Measurements from ENCODE around the gene HOXD9.
A peak's percentile ranks its signal among the peaks of the same experiment; 100 is the strongest.

Gene HOXD9

GRCh38 chr2:176137906-176138305, 15.4 kb downstream of the HOXD9 start:
- H3K27me3 Mint-ChIP-seq = peaks cover 37% of the 10 kb centered on the region
- H3K27ac Mint-ChIP-seq = no peak overlapping the region
- H3K9me3 Mint-ChIP-seq = peaks cover 2% of the 10 kb centered on the region
- DNase-seq (ENCODE audit: low spot score in 2 of 2) = no peak
- H3K36me3 Mint-ChIP-seq = peaks cover 3% of the 10 kb centered on the region
- H3K4me3 Mint-ChIP-seq = no peak overlapping the region
- peaks cover 12% of the 10 kb centered on the region for H3K4me1 Mint-ChIP-seq
- ATAC-seq (ENCODE audit: low read depth) = no peak

DNA sequence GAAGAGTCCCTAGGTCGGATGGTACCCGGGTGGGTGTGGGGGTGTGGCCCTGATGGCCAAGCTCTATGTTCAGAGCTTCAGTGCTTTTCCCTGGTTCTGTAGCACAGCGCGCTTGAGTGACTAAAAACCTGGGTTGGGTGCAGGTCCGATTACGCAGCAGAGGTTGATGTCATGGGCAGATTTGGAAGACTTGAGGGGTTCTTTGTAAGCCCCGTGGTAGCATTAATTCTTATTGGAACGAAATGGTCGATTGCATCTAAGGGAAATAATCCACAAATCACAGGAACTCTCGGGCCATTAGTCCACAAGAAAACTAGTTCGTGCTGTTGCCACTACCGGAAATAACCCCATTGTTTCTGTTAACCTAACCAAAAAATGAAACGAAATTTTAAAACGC, 16.0 kb downstream of the HOXD9 start:
- no peak overlapping the region for H3K4me3 Mint-ChIP-seq
- H3K36me3 Mint-ChIP-seq = peaks cover 3% of the 10 kb centered on the region
- no peak overlapping the region for H3K27ac Mint-ChIP-seq
- H3K4me1 Mint-ChIP-seq = peaks cover 12% of the 10 kb centered on the region
- peaks cover 2% of the 10 kb centered on the region for H3K9me3 Mint-ChIP-seq
- ATAC-seq (ENCODE audit: low read depth) = no peak
- H3K27me3 Mint-ChIP-seq = peaks cover 38% of the 10 kb centered on the region
- DNase-seq (ENCODE audit: low spot score in 2 of 2) = no peak

GRCh38 chr2:176138923-176139660, 16.6 kb downstream of the HOXD9 start:
- Mint-ChIP-seq H3K4me1 (peaks cover 12% of the 10 kb centered on the region), H3K9me3 (peaks cover 2% of the 10 kb centered on the region), H3K27me3 (peaks cover 38% of the 10 kb centered on the region), H3K27ac (no peak overlapping the region), H3K36me3 (peaks cover 3% of the 10 kb centered on the region), H3K4me3 (no peak overlapping the region)
- no peak for ATAC-seq (ENCODE audit: low read depth)
- DNase-seq (ENCODE audit: low spot score in 2 of 2) = no peak

DNA sequence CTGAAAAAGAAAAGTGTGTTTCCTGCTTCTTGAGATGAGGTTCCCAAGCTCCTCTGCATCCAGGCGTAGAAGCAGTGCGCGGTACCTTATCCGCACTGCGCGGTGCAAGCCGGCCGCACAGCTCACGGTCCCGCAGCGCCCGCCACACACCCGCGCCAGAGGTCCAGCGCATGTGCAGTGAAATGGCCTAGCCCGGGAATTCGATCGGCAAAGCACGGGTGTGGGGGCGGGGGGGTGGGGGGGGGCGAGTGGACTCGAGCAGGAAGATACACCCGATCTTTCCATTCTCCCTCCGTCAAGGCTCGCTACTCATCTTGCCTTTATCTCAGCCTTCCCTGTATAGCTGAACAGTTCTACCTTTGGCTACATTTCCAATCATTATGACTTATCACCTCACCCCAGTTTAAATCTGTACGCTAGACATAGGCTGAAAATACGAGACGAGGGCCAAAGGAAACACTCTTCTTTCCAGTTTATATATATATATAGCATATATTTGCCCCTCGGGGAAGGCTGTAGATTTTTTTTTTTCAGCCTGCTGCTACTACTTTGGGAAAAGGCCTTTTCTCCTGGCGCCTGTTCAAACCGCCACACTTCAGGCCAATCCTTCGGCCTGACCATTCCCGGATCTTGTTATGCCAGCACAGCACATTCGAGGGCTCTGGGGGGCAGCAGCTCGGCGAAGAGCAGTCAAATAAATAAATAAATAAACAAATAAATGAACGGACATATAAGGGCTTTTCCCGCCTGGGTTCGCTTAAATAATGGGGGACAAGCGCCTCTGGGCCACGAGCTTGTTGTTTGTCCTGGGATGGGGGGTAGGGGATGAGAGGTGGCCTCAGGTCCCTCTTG, 17.4 kb downstream of the HOXD9 start:
- Mint-ChIP-seq H3K4me1 (peaks cover 12% of the 10 kb centered on the region), H3K9me3 (peaks cover 2% of the 10 kb centered on the region), H3K36me3 (peaks cover 3% of the 10 kb centered on the region), H3K27me3 (peaks cover 39% of the 10 kb centered on the region), H3K4me3 (no peak overlapping the region), H3K27ac (no peak overlapping the region)
- ATAC-seq (ENCODE audit: low read depth) = no peak
- no peak for DNase-seq (ENCODE audit: low spot score in 2 of 2)

DNA sequence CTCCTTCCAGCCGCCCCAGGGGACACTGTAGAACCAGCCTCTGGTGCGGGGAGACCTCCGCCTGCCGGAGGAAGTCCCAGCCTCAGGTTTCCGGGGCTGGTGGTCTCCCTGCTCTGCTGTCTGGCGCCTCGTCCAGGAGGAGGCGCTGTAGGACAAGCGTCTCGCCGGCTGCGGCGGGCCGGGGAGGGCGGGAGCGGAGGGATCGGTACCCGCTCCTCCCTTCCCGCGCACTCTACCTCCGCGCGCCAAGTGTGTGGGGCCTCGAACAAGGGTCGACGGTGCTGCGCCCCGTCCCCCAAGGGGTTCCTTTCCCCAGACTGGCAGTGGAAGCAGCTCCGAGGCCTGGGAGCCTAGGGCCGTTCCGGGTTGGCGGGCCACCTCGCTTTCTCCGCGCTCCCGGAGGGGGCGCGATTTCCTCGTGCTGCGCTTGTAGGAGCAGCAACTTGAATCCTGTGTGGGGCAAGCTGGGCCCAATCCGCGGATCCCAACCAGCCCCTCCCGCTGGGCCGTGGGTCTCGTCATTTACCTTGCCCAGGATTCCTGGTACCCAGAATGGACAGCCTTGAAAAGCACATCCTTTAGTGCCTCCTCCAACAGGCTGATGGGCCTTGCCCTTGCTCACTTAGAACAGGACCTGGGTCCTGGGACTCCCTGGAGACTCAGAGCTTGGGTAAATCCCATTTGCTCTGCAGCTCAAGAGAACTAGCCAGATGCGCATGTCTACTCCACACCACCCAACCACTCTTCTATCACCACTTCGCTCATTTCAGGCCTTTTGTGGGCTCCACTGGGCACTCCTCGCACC, 18.2 kb downstream of the HOXD9 start:
- Mint-ChIP-seq H3K4me1 (peaks cover 10% of the 10 kb centered on the region), H3K27me3 (peaks cover 40% of the 10 kb centered on the region), H3K36me3 (peaks cover 3% of the 10 kb centered on the region), H3K9me3 (peaks cover 1% of the 10 kb centered on the region), H3K4me3 (peak overlapping the region; percentile 2), H3K27ac (no peak overlapping the region)
- ATAC-seq (ENCODE audit: low read depth) (peak; percentile 82), DNase-seq (ENCODE audit: low spot score in 2 of 2) (peak; percentile 52 to 78)

DNA sequence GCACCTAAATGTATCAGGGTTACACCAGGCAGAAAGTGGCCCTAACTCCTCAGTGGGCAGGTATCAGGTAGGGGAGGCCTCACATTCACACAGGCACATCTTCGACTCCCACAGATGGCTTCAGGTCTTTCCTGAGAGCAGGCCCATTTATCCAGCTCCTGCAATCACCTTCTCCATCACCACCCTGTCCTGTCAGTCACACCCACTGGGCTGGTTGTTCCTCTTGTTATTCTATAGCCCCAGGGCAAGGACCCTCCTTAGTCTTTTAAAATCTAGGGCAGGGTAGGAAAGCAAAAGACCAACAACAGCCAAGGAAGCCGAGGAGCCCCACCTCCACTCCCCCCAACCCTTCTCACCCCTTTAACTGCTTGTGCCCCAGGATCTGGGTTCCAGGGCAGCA, 19.8 kb downstream of the HOXD9 start:
- Mint-ChIP-seq H3K27me3 (peaks cover 35% of the 10 kb centered on the region), H3K4me1 (peaks cover 5% of the 10 kb centered on the region)

GRCh38 chr2:176145085-176145969, 22.8 kb downstream of the HOXD9 start:
- H3K27me3 Mint-ChIP-seq = peaks cover 29% of the 10 kb centered on the region
- H3K9me3 Mint-ChIP-seq = no peaks in the 10 kb centered on the region
- H3K36me3 Mint-ChIP-seq = no peaks in the 10 kb centered on the region
- H3K27ac Mint-ChIP-seq = no peak overlapping the region
- H3K4me1 Mint-ChIP-seq = peaks cover 5% of the 10 kb centered on the region
- H3K4me3 Mint-ChIP-seq = no peak overlapping the region
- no peak for ATAC-seq (ENCODE audit: low read depth)
- peak in 1 of 2 donors; percentile 6 for DNase-seq (ENCODE audit: low spot score in 2 of 2)

More for the DNA sequence above, 19.8 kb downstream of the HOXD9 start:
- ATAC-seq (ENCODE audit: low read depth) = no peak
- H3K36me3 Mint-ChIP-seq = peaks cover 3% of the 10 kb centered on the region
- no peak overlapping the region for H3K27ac Mint-ChIP-seq
- no peaks in the 10 kb centered on the region for H3K9me3 Mint-ChIP-seq
- no peak overlapping the region for H3K4me3 Mint-ChIP-seq
- no peak for DNase-seq (ENCODE audit: low spot score in 2 of 2)

DNA sequence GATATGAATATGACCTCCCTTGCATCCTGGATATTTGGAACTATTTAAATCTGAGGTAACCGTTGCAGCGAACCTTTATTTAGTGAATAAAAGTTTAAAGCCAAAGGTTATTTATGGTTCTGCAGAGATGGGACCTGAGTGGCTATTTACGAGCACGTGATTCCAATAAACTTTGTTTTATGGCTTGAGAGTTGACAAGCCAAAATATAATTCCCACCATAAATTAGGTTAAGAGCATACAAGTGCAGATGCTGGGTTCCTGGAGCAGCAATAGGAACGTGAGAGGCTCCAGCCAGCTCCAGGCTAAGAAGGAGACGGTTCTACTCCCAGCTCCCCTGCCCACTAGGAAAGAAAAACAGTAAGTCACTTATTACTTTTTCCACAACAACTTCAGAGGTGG, 23.6 kb downstream of the HOXD9 start:
- H3K4me1 Mint-ChIP-seq = peaks cover 5% of the 10 kb centered on the region
- H3K9me3 Mint-ChIP-seq = no peaks in the 10 kb centered on the region
- DNase-seq (ENCODE audit: low spot score in 2 of 2) (no peak), ATAC-seq (ENCODE audit: low read depth) (no peak)
- no peak overlapping the region for H3K4me3 Mint-ChIP-seq
- H3K27ac Mint-ChIP-seq = no peak overlapping the region
- peaks cover 32% of the 10 kb centered on the region for H3K27me3 Mint-ChIP-seq
- no peaks in the 10 kb centered on the region for H3K36me3 Mint-ChIP-seq

DNA sequence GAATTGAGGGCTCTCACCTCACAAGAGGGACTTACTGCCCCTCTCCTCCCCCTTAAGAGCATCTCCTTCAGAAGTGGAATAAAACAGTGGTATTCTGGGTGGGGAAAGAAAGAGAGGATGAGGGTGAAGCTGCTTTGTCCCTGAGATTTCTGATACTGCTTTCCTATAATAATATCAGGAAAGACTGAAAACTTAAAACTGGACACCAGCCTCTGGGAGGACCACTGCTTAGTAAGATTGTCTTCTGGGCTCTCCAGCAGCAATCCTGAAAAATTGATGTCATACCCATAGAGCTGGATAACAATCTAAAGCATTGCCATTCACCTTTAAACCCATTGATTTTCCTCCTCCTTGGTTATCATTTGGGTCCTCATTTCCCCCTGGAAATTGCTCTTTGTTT, 24.1 kb downstream of the HOXD9 start:
- Mint-ChIP-seq H3K4me1 (no peaks in the 10 kb centered on the region), H3K4me3 (no peak overlapping the region), H3K27ac (no peak overlapping the region), H3K9me3 (no peaks in the 10 kb centered on the region), H3K36me3 (no peaks in the 10 kb centered on the region), H3K27me3 (peaks cover 28% of the 10 kb centered on the region)
- DNase-seq (ENCODE audit: low spot score in 2 of 2) (no peak), ATAC-seq (ENCODE audit: low read depth) (no peak)

- Mint-ChIP-seq H3K36me3 (no peaks in the 10 kb centered on the region), H3K27me3 (peaks cover 26% of the 10 kb centered on the region), H3K27ac (no peak overlapping the region), H3K4me3 (no peak overlapping the region), H3K9me3 (no peaks in the 10 kb centered on the region), H3K4me1 (no peaks in the 10 kb centered on the region)
- no peak for DNase-seq (ENCODE audit: low spot score in 2 of 2)
- ATAC-seq (ENCODE audit: low read depth) = no peak
Observed at GRCh38 chr2:176147210-176147799, 24.8 kb downstream of the HOXD9 start.

- Mint-ChIP-seq H3K4me3 (no peak overlapping the region), H3K4me1 (no peaks in the 10 kb centered on the region), H3K27me3 (peaks cover 25% of the 10 kb centered on the region), H3K36me3 (no peaks in the 10 kb centered on the region), H3K27ac (no peak overlapping the region), H3K9me3 (no peaks in the 10 kb centered on the region)
- DNase-seq (ENCODE audit: low spot score in 2 of 2) (no peak), ATAC-seq (ENCODE audit: low read depth) (no peak)
Observed at GRCh38 chr2:176147800-176148496, 25.4 kb downstream of the HOXD9 start.

DNA sequence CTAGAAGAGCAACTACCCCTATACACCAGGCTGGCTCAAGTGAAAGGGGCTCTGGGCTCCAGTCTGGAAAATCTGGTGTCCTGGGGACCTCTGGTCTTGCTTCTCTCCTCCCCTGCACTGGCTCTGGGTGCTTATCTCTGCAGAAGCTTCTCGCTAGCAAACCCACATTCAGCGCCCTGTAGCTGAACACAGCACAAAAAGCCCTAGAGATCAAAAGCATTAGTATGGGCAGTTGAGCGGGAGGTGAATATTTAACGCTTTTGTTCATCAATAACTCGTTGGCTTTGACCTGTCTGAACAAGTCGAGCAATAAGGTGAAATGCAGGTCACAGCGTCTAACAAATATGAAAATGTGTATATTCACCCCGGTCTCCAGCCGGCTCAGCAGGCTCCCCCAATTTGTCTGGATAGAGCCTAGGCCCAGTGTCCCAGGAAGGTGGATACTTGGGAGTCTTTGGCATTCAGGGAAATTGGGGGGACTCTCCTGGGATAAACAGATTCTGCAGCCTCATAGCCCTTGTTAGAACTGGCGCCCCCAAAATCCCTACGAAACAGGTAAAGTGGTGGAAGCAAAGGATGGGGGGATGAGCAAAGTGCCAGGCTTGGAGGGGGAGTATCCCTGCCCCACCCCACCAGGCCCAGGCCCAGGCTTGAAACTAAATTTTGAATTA, 26.4 kb downstream of the HOXD9 start:
- H3K27me3 Mint-ChIP-seq = peaks cover 23% of the 10 kb centered on the region
- H3K4me3 Mint-ChIP-seq = no peak overlapping the region
- H3K36me3 Mint-ChIP-seq = no peaks in the 10 kb centered on the region
- ATAC-seq (ENCODE audit: low read depth) (no peak), DNase-seq (ENCODE audit: low spot score in 2 of 2) (peak in 1 of 2 donors; percentile 7)
- no peaks in the 10 kb centered on the region for H3K9me3 Mint-ChIP-seq
- H3K27ac Mint-ChIP-seq = no peak overlapping the region
- H3K4me1 Mint-ChIP-seq = no peaks in the 10 kb centered on the region

Data from memory B cell (primary cell).